SK-N-SH (cell line): ENCODE results near the gene PRM1. TPM values are rescaled to one million over a fixed set of nuclear protein-coding genes. Genes with fewer than 3 reads are reported as not detected.

Experiments used
- CTCF ChIA-PET: fragments of 300-600, 350-600 bp; formaldehyde crosslinking; extraction: SDS; loops from one replicate; lab custom pipeline; 2021; lab: Yijun Ruan, JAX
- POLR2A ChIA-PET: fragments of 350-600 bp; sonication (Branson Sonifier 250); formaldehyde crosslinking; extraction: SDS; loops from one replicate; lab custom pipeline; 2020; ENCODE audit warnings: antibody characterized with exemption, inconsistent platforms; lab: Yijun Ruan, JAX
- DNase-seq: peaks from one replicate; pipeline ENCODE4 v3.0.0; 2012
- H2AFZ ChIP-seq: fragments of 200-600 bp; sonication (generic); 2 replicates; pipeline ENCODE4 v1.8.1; 2016; ENCODE audit warnings: antibody characterized with exemption, mild to moderate bottlenecking, low read depth
- H3F3A ChIP-seq: fragments of 200-600 bp; sonication (generic); replicated peaks from 2 replicates; pipeline ENCODE3; 2016; ENCODE audit warnings: antibody characterized with exemption, mild to moderate bottlenecking; ENCODE audit not compliant: insufficient read depth
- H3K27ac ChIP-seq, 2 experiments: fragments of 200-500 bp in 1 of 2; fragments of 200-600 bp in 1 of 2; sonication (Bioruptor generic) in 1 of 2; sonication (generic), shearing (Covaris generic) in 1 of 2; 2 replicates each; pipeline versions ENCODE4 v1.5.1 to v1.6.1; 2014 to 2016; ENCODE audit warnings: low read depth in 2 of 2, inconsistent platforms in 1 of 2, low read length in 1 of 2, mild to moderate bottlenecking in 1 of 2, mixed read lengths in 1 of 2
- H3K27me3 ChIP-seq: fragments of 200-600 bp; sonication (generic), shearing (Covaris generic); 2 replicates; pipeline ENCODE4 v1.6.1; 2016; ENCODE audit warnings: mixed run types; ENCODE audit not compliant: insufficient read depth
- H3K36me3 ChIP-seq, 2 experiments: fragments of 200-500 bp in 1 of 2; fragments of 200-600 bp in 1 of 2; sonication (Bioruptor generic) in 1 of 2; sonication (generic) in 1 of 2; replicated peaks in 1 of 2; 2 replicates each; pipeline versions ENCODE3 to v1.5.1; 2014 to 2016; ENCODE audit warnings: low read length in 1 of 2, mild to moderate bottlenecking in 1 of 2; ENCODE audit not compliant: insufficient read depth in 2 of 2, control insufficient read depth in 1 of 2
- H3K4me1 ChIP-seq, 2 experiments: fragments of 200-500 bp in 1 of 2; fragments of 200-600 bp in 1 of 2; sonication (Bioruptor generic) in 1 of 2; sonication (generic), shearing (Covaris generic) in 1 of 2; 2 replicates each; pipeline versions ENCODE4 v1.5.1 to v1.6.1; 2014 to 2016; ENCODE audit warnings: low read depth in 1 of 2, low read length in 1 of 2, mixed run types in 1 of 2; ENCODE audit not compliant: insufficient read depth in 2 of 2, control insufficient read depth in 1 of 2
- H3K4me2 ChIP-seq: fragments of 200-600 bp; sonication (generic), shearing (Covaris generic); 2 replicates; pipeline ENCODE4 v1.6.1; 2017; ENCODE audit warnings: mixed run types
- H3K4me3 ChIP-seq, 2 experiments: fragments of 200-500 bp in 1 of 2; fragments of 200-600 bp in 1 of 2; sonication (Bioruptor generic) in 1 of 2; sonication (generic), shearing (Covaris generic) in 1 of 2; 2 replicates each; pipeline versions ENCODE4 v1.5.1 to v1.8.1; 2014 to 2016; ENCODE audit warnings: low read depth in 2 of 2, inconsistent platforms in 1 of 2, low read length in 1 of 2, mild to moderate bottlenecking in 1 of 2, mixed read lengths in 1 of 2, moderate library complexity in 1 of 2
- H3K79me2 ChIP-seq: fragments of 200-600 bp; sonication (generic); 2 replicates; pipeline ENCODE4 v1.8.1; 2017; ENCODE audit warnings: mild to moderate bottlenecking; ENCODE audit not compliant: insufficient read depth
- H3K9ac ChIP-seq: fragments of 200-600 bp; sonication (generic); 2 replicates; pipeline ENCODE4 v1.6.1; 2017; ENCODE audit warnings: mixed run types
- H3K9me2 ChIP-seq: fragments of 200-600 bp; sonication (generic); 2 replicates; pipeline ENCODE4 v1.6.1; 2017; ENCODE audit warnings: mixed run types
- H3K9me3 ChIP-seq: fragments of 200-600 bp; sonication (generic); 2 replicates; pipeline ENCODE4 v1.6.1; 2017; ENCODE audit warnings: mixed run types, mild to moderate bottlenecking, moderate library complexity
- H4K20me1 ChIP-seq: fragments of 200-600 bp; sonication (generic); 2 replicates; pipeline ENCODE4 v1.6.1; 2017; ENCODE audit warnings: mild to moderate bottlenecking, mixed run types; ENCODE audit not compliant: insufficient read depth
- ELF1 ChIP-seq: IDR thresholded peaks from 2 replicates; pipeline ENCODE4 v1.4.0; 2012
- EZH2phosphoT487 ChIP-seq: fragments of 200-600 bp; sonication (generic); IDR thresholded peaks from 2 replicates; pipeline ENCODE4 v1.6.1; 2017; ENCODE audit warnings: low read depth, mixed run types, mild to moderate bottlenecking, antibody characterized with exemption, moderate library complexity, borderline replicate concordance
- IRF3 ChIP-seq: fragments of 150-350 bp; IDR thresholded peaks from 2 replicates; pipeline ENCODE4 v1.6.1; 2016; ENCODE audit warnings: mild to moderate bottlenecking, low read depth, low read length
- MEF2A ChIP-seq: IDR thresholded peaks from 2 replicates; pipeline ENCODE4 v1.4.0; 2012; ENCODE audit warnings: low read depth, borderline replicate concordance
- MXI1 ChIP-seq: IDR thresholded peaks from 2 replicates; pipeline ENCODE4 v1.6.1; 2012; ENCODE audit warnings: mild to moderate bottlenecking, low read depth, low read length, improper control_type of control experiment
- PBX3 ChIP-seq: IDR thresholded peaks from 2 replicates; pipeline ENCODE4; 2012
- RCOR1 ChIP-seq: fragments of 150-350 bp; IDR thresholded peaks from 2 replicates; pipeline ENCODE4 v1.6.1; 2017; ENCODE audit warnings: antibody characterized with exemption, low read length
- RXRA ChIP-seq: IDR thresholded peaks from 2 replicates; pipeline ENCODE4 v1.4.0; 2012; ENCODE audit warnings: low read depth, mild to moderate bottlenecking, borderline replicate concordance
- ZBTB33 ChIP-seq: IDR thresholded peaks from 2 replicates; pipeline ENCODE4 v1.4.0; 2012; ENCODE audit warnings: low read depth, borderline replicate concordance
- WGBS: methylation state at CpG from one replicate; pipeline ENCODE4 v1.1.6; 2017; ENCODE audit warnings: low lambda C conversion rate; 5-methylcytosine and 5-hydroxymethylcytosine counted together
- polyA plus RNA-seq, 3 experiments: library from polyadenylated mRNA; depleted of rRNA; stranded (reverse); fragments of >200 nt; gene quantifications; 2 replicates each; pipeline ENCODE4 v1.2.3, GENCODE V29; 2012
- TF ChIP-seq, protein P1 (sequence below): IDR thresholded peaks from 2 replicates; pipeline ENCODE4 v1.4.0; 2012; ENCODE audit warnings: low read depth, borderline replicate concordance
- TF ChIP-seq, protein P2 (sequence below): fragments of 200-600 bp; sonication (generic); IDR thresholded peaks from 2 replicates; pipeline ENCODE4 v1.6.1; 2017; ENCODE audit warnings: antibody characterized with exemption, mild to moderate bottlenecking, moderate library complexity

PRM1 gene
- polyA plus RNA-seq, 1 of the 3 experiments (the other 2 are of a cell fraction) = not detected

- Histone ChIP-seq H3K4me1 (peaks cover 0 to 11% of the 10 kb centered on the region in 2 experiments; a peak in 1 of 4 replicates), H2AFZ (no peak overlapping the region), H3K4me2 (no peak overlapping the region), H3K36me3 (no peaks in the 10 kb centered on the region), H3K27me3 (no peaks in the 10 kb centered on the region), H3K9me3 (no peaks in the 10 kb centered on the region), H3K4me3 (no peak overlapping the region), H4K20me1 (no peaks in the 10 kb centered on the region), H3K9me2 (no peaks in the 10 kb centered on the region), H3K9ac (no peak overlapping the region), H3K79me2 (no peaks in the 10 kb centered on the region), H3K27ac (no peak overlapping the region), H3F3A (peaks cover 2% of the 10 kb centered on the region)
- no peak for DNase-seq
- TF ChIP-seq, protein P1, sequence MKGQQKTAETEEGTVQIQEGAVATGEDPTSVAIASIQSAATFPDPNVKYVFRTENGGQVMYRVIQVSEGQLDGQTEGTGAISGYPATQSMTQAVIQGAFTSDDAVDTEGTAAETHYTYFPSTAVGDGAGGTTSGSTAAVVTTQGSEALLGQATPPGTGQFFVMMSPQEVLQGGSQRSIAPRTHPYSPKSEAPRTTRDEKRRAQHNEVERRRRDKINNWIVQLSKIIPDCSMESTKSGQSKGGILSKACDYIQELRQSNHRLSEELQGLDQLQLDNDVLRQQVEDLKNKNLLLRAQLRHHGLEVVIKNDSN = no peak
- no peak for TF ChIP-seq ELF1
- TF ChIP-seq MEF2A = no peak
- TF ChIP-seq RXRA = no peak
- no peak for TF ChIP-seq RCOR1
- TF ChIP-seq IRF3 = no peak
- TF ChIP-seq EZH2phosphoT487 = no peak
- TF ChIP-seq ZBTB33 = no peak
- TF ChIP-seq MXI1 = no peak
- TF ChIP-seq, protein P2, sequence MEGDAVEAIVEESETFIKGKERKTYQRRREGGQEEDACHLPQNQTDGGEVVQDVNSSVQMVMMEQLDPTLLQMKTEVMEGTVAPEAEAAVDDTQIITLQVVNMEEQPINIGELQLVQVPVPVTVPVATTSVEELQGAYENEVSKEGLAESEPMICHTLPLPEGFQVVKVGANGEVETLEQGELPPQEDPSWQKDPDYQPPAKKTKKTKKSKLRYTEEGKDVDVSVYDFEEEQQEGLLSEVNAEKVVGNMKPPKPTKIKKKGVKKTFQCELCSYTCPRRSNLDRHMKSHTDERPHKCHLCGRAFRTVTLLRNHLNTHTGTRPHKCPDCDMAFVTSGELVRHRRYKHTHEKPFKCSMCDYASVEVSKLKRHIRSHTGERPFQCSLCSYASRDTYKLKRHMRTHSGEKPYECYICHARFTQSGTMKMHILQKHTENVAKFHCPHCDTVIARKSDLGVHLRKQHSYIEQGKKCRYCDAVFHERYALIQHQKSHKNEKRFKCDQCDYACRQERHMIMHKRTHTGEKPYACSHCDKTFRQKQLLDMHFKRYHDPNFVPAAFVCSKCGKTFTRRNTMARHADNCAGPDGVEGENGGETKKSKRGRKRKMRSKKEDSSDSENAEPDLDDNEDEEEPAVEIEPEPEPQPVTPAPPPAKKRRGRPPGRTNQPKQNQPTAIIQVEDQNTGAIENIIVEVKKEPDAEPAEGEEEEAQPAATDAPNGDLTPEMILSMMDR = no peak
- TF ChIP-seq PBX3 = no peak
- WGBS = 90% methylated on average over 19 of the region's 23 CpGs
- ChIA-PET POLR2A (no interaction called here), CTCF (no interaction called here)
Measured at GRCh38 chr16:11316331-11317015, 35.3 kb upstream of the PRM1 start.
